HG02571 (cell line): ENCODE data around the gene BBS9.

ENCODE experiments used
- ATAC-seq: cut with Tn5 transposase; IDR thresholded peaks from one replicate; pipeline ENCODE4 v1.9.1; 2021; ENCODE audit warnings: mild to moderate bottlenecking, moderate library complexity; ENCODE audit not compliant: unreplicated experiment

Gene BBS9

GRCh38 chr7:33351709-33352108, 222.3 kb downstream of the BBS9 start:
- no peak for ATAC-seq

- no peak for ATAC-seq
These were observed 224.8 kb downstream of the BBS9 start for GRCh38 chr7:33354201-33354600.

- ATAC-seq, result no peak
These were observed 226.0 kb downstream of the BBS9 start for GRCh38 chr7:33355386-33355785.

- ATAC-seq, result no peak
These were observed 227.0 kb downstream of the BBS9 start for GRCh38 chr7:33356336-33356735.

- ATAC-seq, result no peak
These were observed 228.5 kb downstream of the BBS9 start for GRCh38 chr7:33357846-33358245.

GRCh38 chr7:33369888-33370287, 240.5 kb downstream of the BBS9 start:
- no peak for ATAC-seq

- ATAC-seq, result no peak
These were observed 243.8 kb downstream of the BBS9 start for GRCh38 chr7:33373195-33373594.

GRCh38 chr7:33379891-33380525, 250.6 kb downstream of the BBS9 start:
- no peak for ATAC-seq

GRCh38 chr7:33388332-33388731, 259.0 kb downstream of the BBS9 start:
- no peak for ATAC-seq

- ATAC-seq, result no peak
These were observed 262.8 kb downstream of the BBS9 start for GRCh38 chr7:33392148-33392547.

GRCh38 chr7:33393770-33394169, 264.4 kb downstream of the BBS9 start:
- ATAC-seq, result no peak

- ATAC-seq, result no peak
These were observed 266.0 kb downstream of the BBS9 start for GRCh38 chr7:33395340-33395739.

GRCh38 chr7:33399528-33400213, 270.3 kb downstream of the BBS9 start:
- no peak for ATAC-seq

- ATAC-seq, result no peak
These were observed 270.8 kb downstream of the BBS9 start for GRCh38 chr7:33400214-33400538.

- no peak for ATAC-seq
These were observed 280.9 kb downstream of the BBS9 start for GRCh38 chr7:33410266-33410665.

- no peak for ATAC-seq
These were observed 281.7 kb downstream of the BBS9 start for GRCh38 chr7:33411020-33411419.

- no peak for ATAC-seq
These were observed 283.0 kb downstream of the BBS9 start for GRCh38 chr7:33412331-33412730.

GRCh38 chr7:33418251-33418701, 288.9 kb downstream of the BBS9 start:
- ATAC-seq, result no peak

- ATAC-seq, result no peak
These were observed 291.1 kb downstream of the BBS9 start for GRCh38 chr7:33420311-33420940.

GRCh38 chr7:33421429-33421828, 292.1 kb downstream of the BBS9 start:
- ATAC-seq, result no peak

- no peak for ATAC-seq
These were observed 292.8 kb downstream of the BBS9 start for GRCh38 chr7:33422141-33422540.
